Left kidney (tissue), 1 donor: Measurements from ENCODE around the gene CCNB1IP1. TPM values are rescaled to one million over a fixed set of nuclear protein-coding genes. Genes with fewer than 3 reads are reported as not detected.

ENCODE experiments used
- polyA plus RNA-seq: library from polyadenylated mRNA; unstranded; fragments of 120-200 nt; gene quantifications from one replicate; pipeline ENCODE4 v1.2.1, GENCODE V29; 2013; ENCODE audit not compliant: insufficient read length

The CCNB1IP1 gene
- polyA plus RNA-seq, 1 donor: 127 TPM

Other genes starting within 250 kb of the CCNB1IP1 start
- gene OR4K17, start 222.5 kb downstream of the CCNB1IP1 start, polyA plus RNA-seq: 0.10 TPM
- not detected for gene OR4N5, start 194.5 kb downstream of the CCNB1IP1 start, polyA plus RNA-seq
- gene OR11G2, start 142.4 kb downstream of the CCNB1IP1 start, polyA plus RNA-seq: not detected
- not detected for gene OR11H6, start 109.6 kb downstream of the CCNB1IP1 start, polyA plus RNA-seq
- 0.98 TPM for gene OR11H7, start 104.3 kb downstream of the CCNB1IP1 start, polyA plus RNA-seq
- gene OR11H4, start 94.0 kb downstream of the CCNB1IP1 start, polyA plus RNA-seq: 0.13 TPM
- 28.9 TPM for gene TTC5, start 27.3 kb downstream of the CCNB1IP1 start, polyA plus RNA-seq
- gene PARP2, start 10.4 kb upstream of the CCNB1IP1 start, polyA plus RNA-seq: 72.2 TPM
- 21.5 TPM for gene TEP1, start 80.2 kb upstream of the CCNB1IP1 start, polyA plus RNA-seq
- 0.60 TPM for gene KLHL33, start 102.9 kb upstream of the CCNB1IP1 start, polyA plus RNA-seq
- 85.7 TPM for gene OSGEP, start 121.5 kb upstream of the CCNB1IP1 start, polyA plus RNA-seq
- gene APEX1, start 121.9 kb upstream of the CCNB1IP1 start, polyA plus RNA-seq: 289 TPM
- gene PIP4P1, start 128.2 kb upstream of the CCNB1IP1 start, polyA plus RNA-seq: 37.0 TPM
- 74.1 TPM for gene PNP, start 136.1 kb upstream of the CCNB1IP1 start, polyA plus RNA-seq
- 0.13 TPM for gene RNASE10, start 172.3 kb upstream of the CCNB1IP1 start, polyA plus RNA-seq
- gene RNASE9, start 227.8 kb upstream of the CCNB1IP1 start, polyA plus RNA-seq: not detected